Measurements from ENCODE around the gene CKS1B. TPM values are rescaled to one million over a fixed set of nuclear protein-coding genes. Genes with fewer than 3 reads are reported as not detected.
"Not testable (repeated sequence)": the region's sequence is repeated elsewhere in the genome, so short reads cannot be mapped to it uniquely, and the experiment has no call there.

The CKS1B gene
- total and polyA plus RNA-seq, 5 experiments from 2014 or later, result 11.1 to 66.6 (median 58.0) TPM

DNA sequence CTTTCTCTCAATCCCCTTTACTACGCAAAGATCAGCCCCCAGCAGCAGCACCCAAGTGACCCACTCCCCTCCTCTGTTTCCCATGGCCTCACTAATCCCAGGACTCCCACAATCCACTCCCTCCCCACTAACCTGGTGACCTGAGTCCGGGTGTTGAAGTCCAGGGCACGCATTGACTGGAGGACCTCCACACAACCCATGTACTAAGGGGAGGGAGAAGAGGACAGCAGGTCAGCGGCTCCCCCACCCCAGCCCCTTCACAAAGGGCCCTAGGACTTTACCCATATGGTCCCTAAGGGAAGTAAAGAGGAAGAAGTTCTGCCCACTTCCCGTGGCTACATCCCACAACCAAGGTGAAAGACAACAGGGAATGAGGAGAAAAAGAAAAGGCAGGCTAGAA, 5.2 kb upstream of the CKS1B start:
- no peak overlapping the region for H3K4me3 Mint-ChIP-seq
- ATAC-seq (no peak), DNase-seq (no peak)
- no peaks in the 10 kb centered on the region for H3K9me3 Mint-ChIP-seq
- peak overlapping the region in 9 of 10 donors; percentile 12 to 87 (median 68) for H3K27ac Mint-ChIP-seq
- H3K27me3 Mint-ChIP-seq, result no peaks in the 10 kb centered on the region
- H3K36me3 Mint-ChIP-seq, result peaks cover 0 to 50% (median 0%) of the 10 kb centered on the region in 3 donors
- H3K4me1 Mint-ChIP-seq, result peaks cover 20 to 42% (median 34%) of the 10 kb centered on the region in 4 donors
- POLR2A ChIA-PET, result interaction anchor here (0.7 to 7.5 kb wide), 4 partner anchors 8 to 40 kb away, joined by 3 to 85 read pairs (median 36); partner anchors contain the start of genes PBXIP1 and PYGO2

DNA sequence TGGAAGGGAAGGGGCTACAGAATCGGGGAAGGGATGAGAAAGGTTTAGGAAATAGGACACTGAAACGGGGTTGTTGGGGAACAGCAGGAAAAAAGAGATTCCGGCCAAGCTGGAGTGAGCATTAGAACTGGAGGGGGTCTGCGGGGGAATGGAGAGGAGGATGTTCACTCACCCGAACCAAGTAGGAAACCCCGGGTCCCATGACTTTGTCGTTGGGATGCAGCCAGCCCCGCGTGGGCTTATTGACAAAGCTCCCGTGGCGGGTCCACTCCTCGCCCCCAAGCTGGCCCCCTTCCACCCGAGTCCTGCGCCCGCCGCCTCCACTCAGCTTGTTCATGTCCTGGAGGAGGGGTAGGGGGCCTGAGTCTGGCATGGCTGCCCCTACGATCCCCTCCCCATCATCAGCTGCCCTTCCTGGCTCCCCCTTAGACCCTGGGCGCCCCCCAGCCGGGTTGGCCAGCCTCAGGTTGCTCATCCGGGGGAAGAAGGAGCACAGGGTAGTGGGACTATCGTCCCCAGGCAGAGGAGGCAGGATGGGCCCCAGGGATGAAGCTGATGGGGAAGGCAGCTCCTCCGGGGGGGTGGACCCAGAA, 4.5 kb upstream of the CKS1B start:
- Mint-ChIP-seq H3K27me3 (no peaks in the 10 kb centered on the region), H3K27ac (peak overlapping the region in 5 of 10 donors; percentile 35 to 74 (median 68)), H3K4me1 (peaks cover 20 to 39% (median 33%) of the 10 kb centered on the region in 4 donors), H3K36me3 (peaks cover 0 to 46% (median 0%) of the 10 kb centered on the region in 3 donors), H3K9me3 (no peaks in the 10 kb centered on the region), H3K4me3 (no peak overlapping the region)
- DNase-seq (no peak), ATAC-seq (no peak)
- POLR2A ChIA-PET, result interaction anchor here (0.7 to 7.5 kb wide), 6 partner anchors 8 to 46 kb away, joined by 3 to 85 read pairs (median 12); partner anchors contain the start of genes FLAD1, PBXIP1 and PYGO2

DNA sequence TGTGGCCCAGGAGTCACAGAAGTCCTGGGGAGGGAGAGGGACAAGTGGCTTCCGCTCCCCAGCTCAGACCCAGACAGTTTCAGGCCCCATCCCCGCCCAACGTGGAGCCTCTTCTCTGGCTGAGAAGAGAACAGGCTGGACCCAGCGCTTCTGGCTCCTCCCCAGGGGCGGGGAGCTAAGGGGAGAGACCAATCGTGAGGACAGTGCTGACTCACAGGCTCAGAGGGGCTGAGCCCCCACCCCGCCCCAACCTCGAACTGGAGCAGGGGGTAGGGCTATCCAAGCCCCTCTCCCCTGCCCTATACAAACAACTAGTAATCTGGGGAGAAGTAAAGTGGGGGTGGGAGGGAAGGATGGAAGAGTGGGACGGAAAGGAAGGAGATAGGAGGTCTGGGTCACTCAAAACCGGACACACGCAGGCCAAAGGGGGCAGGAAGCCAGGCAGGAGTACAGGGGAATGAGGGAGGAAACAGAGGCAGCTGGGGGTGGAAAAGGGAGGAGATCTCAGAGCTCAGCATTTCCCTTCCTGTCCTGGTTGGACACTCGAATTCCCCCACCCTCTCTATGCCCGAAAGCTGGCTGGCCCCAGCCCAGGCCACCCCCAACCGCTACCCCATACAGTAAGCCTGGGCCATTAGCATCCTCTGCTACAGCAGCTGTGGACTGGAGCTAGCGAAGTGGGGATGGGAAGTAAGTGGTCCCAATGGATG, 3.7 kb upstream of the CKS1B start, which contains the start of gene SHC1:
TSS of gene SHC1 (minus strand) at position 117 of the 710 bp plus-strand sequence. CDS start 221 bp downstream, outside the sequence.
- POLR2A ChIA-PET, result interaction anchor here (0.6 to 7.5 kb wide), 7 partner anchors 9 to 248 kb away, joined by 3 to 85 read pairs (median 6); partner anchors contain the start of genes FLAD1, PBXIP1, PMVK and PYGO2
- Mint-ChIP-seq H3K4me3 (peak within 1 kb of the TSS; percentile 22 to 68 (median 46)), H3K27ac (peak within 1 kb of the TSS in 9 of 10 donors; percentile 38 to 91 (median 74)), H3K9me3 (no peaks in the 10 kb centered on the region), H3K27me3 (no peaks in the 10 kb centered on the region), H3K36me3 (peaks cover 0 to 38% (median 0%) of the 10 kb centered on the region in 3 donors), H3K4me1 (peaks cover 19 to 35% (median 31%) of the 10 kb centered on the region in 4 donors)
- DNase-seq, result no peak
- no peak for ATAC-seq

DNA sequence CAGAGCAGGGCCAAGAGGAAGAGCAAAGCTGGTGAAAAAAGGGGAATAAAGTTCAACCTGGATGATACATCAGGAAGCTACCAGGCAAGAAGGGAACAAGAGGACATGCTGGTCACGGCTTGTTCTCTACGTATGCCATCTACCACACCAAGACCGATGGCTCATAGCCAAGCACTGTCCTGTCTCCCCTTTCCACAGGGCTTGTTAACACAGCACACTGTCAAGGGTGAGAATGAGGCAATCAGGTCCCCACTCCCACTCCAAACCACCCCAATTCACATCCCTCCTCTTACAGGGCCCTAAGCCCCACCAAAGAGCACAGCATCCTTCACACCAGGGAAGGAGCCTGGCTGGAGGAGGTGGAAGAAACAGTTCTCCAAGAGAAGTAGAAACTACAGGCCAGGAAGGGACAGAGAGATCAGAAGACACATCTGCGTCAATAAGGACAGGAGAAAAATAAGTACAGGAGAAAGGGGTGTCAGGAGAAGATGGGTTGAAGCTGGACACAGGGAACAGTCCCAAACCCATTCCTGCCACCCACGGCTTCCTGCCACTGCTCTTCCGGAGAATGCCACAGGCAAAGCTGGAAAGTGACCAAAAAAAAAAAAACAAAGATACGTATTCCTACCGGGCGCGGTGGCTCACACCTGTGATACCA, 3.0 kb upstream of the CKS1B start:
- ATAC-seq (no peak), DNase-seq (no peak)
- H3K36me3 Mint-ChIP-seq, result peaks cover 0 to 35% (median 0%) of the 10 kb centered on the region in 3 donors
- peak overlapping the region; percentile 22 to 68 (median 38) for H3K4me3 Mint-ChIP-seq
- POLR2A ChIA-PET, result interaction anchor here (1.0 to 7.5 kb wide), 8 partner anchors 10 to 114 kb away, joined by 3 to 85 read pairs (median 12); partner anchors contain the start of genes FLAD1, PBXIP1, PMVK and PYGO2
- H3K9me3 Mint-ChIP-seq, result no peaks in the 10 kb centered on the region
- H3K27me3 Mint-ChIP-seq, result no peaks in the 10 kb centered on the region
- peak overlapping the region in 9 of 10 donors; percentile 7 to 91 (median 61) for H3K27ac Mint-ChIP-seq
- H3K4me1 Mint-ChIP-seq, result peaks cover 19 to 34% (median 31%) of the 10 kb centered on the region in 4 donors

DNA sequence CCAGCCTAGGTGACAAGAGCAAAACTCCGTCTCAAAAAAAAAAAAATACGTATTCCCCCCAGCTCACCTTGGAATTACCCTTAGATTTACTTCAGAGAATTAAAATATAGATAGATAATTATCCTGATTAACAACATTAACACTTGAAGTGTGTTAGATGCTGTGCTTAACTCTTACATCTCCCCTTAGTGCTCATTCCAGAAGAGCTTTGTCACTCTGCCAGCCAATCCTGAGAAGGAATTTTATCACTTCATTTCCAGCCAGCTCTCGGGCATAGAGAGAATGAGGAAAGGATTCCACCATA, 2.3 kb upstream of the CKS1B start:
- POLR2A ChIA-PET, result interaction anchor here (1.0 to 7.5 kb wide), 6 partner anchors 11 to 113 kb away, joined by 3 to 85 read pairs (median 22); partner anchors contain the start of genes FLAD1, PBXIP1 and PYGO2
- Mint-ChIP-seq H3K4me1 (peaks cover 19 to 34% (median 31%) of the 10 kb centered on the region in 4 donors), H3K27me3 (no peaks in the 10 kb centered on the region), H3K36me3 (peaks cover 0 to 28% (median 0%) of the 10 kb centered on the region in 3 donors), H3K9me3 (no peaks in the 10 kb centered on the region), H3K4me3 (peak overlapping the region in 2 of 10 donors; percentile 46 to 74), H3K27ac (peak overlapping the region in 5 of 10 donors; percentile 53 to 89 (median 84))
- DNase-seq (no peak), ATAC-seq (no peak)

DNA sequence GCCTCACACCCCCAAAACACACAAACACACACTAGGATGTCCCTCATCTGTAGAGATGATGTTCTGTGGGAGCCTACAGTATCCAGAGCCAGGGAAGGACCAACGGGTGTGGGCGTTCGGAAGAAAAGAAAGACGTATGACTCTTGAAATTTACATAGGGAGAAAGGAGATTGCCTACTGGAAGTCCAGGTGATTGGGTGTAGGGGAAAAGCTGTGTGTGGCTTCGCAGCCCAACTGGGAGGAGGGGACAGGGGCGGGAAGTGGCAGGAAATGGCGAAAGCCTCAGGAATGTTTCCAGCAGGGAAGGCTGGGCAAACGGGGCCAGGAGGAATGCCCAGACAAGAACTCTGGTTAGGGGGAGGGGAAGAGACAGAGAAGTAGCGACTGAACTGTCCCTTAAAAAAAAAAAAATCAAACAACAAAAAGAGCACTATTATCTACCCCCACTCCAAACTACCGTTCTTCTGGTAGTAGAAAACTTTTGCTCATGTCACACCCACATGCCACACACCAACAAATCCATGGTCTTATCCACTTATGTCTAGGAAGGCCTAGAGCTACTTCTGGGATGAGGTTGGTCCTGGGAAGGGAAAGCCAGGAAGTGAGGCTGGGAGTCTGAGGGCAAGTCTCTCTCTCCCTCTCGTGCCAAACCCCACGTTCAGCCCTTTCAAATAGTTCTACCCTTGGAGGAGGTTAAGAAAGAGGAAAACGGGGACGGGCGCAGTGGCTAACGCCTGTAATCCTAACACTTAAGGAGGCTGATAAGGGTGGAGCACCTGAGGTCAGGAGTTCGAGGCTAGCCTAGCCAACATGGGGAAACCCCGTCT, 1.8 kb upstream of the CKS1B start:
- Mint-ChIP-seq H3K27ac (peak overlapping the region in 7 of 10 donors; percentile 53 to 89 (median 84)), H3K27me3 (no peaks in the 10 kb centered on the region), H3K36me3 (peaks cover 0 to 23% (median 0%) of the 10 kb centered on the region in 3 donors), H3K4me3 (peak overlapping the region in 1 of 10 donors; percentile 74), H3K4me1 (peaks cover 19 to 34% (median 34%) of the 10 kb centered on the region in 4 donors), H3K9me3 (no peaks in the 10 kb centered on the region)
- ATAC-seq (no peak), DNase-seq (peak in 1 of 10 donors; percentile 20)
- POLR2A ChIA-PET, result interaction anchor here (0.6 to 7.5 kb wide), 13 partner anchors 10 to 736 kb away, joined by 3 to 85 read pairs (median 19); partner anchors contain the start of genes ADAM15, FLAD1, PBXIP1 and PMVK

DNA sequence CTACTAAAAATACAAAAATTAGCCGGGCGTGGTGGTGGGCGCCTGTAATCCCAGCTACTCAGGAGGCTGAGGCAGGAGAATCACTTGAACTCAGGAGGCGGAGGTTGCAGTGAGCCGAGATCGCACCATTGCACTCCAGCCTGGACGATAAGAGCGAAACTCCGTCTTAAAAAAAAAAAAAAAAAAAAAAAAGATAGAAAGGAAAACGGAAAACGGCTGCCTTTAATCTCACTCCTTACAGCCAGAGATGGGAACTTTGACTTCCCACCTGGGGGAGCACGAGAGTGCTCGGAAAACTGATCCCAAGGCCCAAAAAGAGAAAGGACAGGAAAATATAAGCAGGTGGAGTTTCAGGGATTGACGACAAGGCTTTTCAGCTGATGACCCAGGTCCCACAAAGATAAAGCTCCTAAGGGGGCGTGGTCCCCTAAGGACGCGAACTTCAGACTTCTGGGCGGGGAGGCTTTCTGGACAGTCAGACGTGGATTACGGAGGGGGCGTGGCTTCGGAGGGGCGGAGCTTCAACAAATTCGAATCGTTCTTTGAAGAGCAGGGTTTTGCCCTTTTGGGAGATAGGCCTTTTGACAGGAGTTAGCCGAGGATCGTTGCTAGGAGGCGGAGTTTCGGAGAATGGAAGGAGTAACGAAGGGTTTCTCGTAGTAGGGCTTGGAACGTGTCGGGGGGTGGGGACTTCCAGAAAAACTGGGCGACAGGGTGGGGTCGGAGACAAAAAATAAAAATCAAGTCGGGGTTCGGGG, 958 bp upstream of the CKS1B start:
- H3K27ac Mint-ChIP-seq, result peak overlapping the region in 2 of 10 donors; percentile 84 to 88
- POLR2A ChIA-PET, result interaction anchor here (0.6 to 7.5 kb wide), 16 partner anchors 10 to 735 kb away, joined by 3 to 85 read pairs (median 4); partner anchors contain the start of genes ADAM15, FLAD1, PBXIP1 and PMVK
- H3K4me1 Mint-ChIP-seq, result peaks cover 19 to 34% (median 34%) of the 10 kb centered on the region in 4 donors

DNA sequence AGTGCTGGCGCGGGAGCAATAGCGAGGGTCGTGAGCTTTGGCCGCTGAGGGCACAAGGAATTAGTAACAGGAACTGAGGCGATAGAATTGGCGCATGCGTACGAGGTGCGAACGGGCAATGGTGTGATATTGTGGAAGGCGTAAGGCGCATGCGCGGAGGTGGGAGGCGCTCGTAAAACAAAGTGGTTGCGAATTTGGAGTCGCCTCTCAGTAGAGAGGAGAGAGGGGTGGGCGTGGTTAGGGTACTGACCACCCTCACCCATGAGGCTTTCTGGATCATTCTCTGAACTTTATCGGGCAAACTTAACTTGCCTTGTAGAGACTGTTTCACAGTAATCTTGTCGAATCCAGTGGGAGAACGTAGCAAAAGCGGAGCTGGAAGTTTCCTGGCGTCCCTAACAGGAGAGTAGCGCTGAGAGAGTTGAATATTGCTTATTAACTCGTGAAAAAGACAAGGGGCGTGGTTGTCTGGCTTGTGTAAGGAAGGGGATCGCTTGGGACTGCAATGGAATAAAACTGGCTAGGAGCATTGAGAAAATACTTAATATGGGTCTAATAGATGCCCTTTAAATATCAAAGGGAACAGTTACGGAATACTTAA, 427 bp downstream of the CKS1B start:
- peak in 9 of 10 donors; percentile 89 to 97 (median 92) for DNase-seq
- Mint-ChIP-seq H3K9me3 (no peaks in the 10 kb centered on the region), H3K27ac (no peak overlapping the region), H3K27me3 (no peaks in the 10 kb centered on the region), H3K4me1 (peaks cover 13 to 28% (median 25%) of the 10 kb centered on the region in 4 donors), H3K36me3 (peaks cover 0 to 15% (median 2%) of the 10 kb centered on the region in 3 donors), H3K4me3 (no peak overlapping the region)
- peak; percentile 51 to 52 for ATAC-seq
- POLR2A ChIA-PET, result interaction anchor here (0.6 to 7.5 kb wide), 10 partner anchors 9 to 755 kb away, joined by 3 to 85 read pairs (median 21); partner anchors contain the start of genes FLAD1, PBXIP1, PMVK and PYGO2

More for the DNA sequence above, 958 bp upstream of the CKS1B start:
- DNase-seq (peak; percentile 77 to 95 (median 82)), ATAC-seq (peak; percentile 2 to 7)
- Mint-ChIP-seq H3K27me3 (no peaks in the 10 kb centered on the region), H3K4me3 (peak overlapping the region in 1 of 10 donors; percentile 74), H3K36me3 (peaks cover 0 to 18% (median 0%) of the 10 kb centered on the region in 3 donors), H3K9me3 (no peaks in the 10 kb centered on the region)

DNA sequence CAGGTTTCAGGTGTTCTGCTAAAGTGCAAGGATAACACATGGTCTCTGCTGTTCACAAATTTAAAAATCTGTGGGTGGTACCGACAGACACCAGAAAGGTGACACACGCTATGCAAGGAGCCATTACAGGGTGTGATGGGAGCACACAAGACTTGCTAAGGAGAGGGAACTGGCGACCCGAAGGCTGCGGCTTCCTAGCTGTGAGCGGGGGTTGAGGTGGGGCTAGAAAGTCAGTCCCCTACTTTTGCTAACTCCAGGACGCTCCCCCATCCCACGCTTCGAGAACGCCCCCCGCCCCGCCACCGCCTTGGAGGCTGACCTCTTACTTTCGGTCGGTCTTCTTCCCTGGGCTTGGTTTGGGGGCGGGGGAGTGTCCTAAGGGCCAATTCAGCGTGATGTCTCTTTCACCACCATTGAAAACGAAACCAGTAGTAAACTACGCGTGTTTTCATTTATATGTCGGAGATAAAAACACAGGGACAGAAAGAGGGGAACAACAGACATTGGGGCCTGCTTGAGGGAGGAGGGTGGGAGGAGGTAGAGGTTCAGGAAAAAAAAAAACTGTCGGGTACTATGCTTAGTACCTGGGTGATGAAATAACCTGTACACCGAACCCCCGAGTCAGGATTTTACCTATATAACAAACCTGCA, 1.1 kb downstream of the CKS1B start:
- H3K9me3 Mint-ChIP-seq, result no peaks in the 10 kb centered on the region
- H3K36me3 Mint-ChIP-seq, result peaks cover 0 to 15% (median 2%) of the 10 kb centered on the region in 3 donors
- peaks cover 13 to 28% (median 25%) of the 10 kb centered on the region in 4 donors for H3K4me1 Mint-ChIP-seq
- H3K27me3 Mint-ChIP-seq, result no peaks in the 10 kb centered on the region
- H3K4me3 Mint-ChIP-seq, result no peak overlapping the region
- peak in 7 of 10 donors; percentile 26 to 71 (median 47) for DNase-seq
- peak in 1 of 2 donors; percentile 15 for ATAC-seq
- no peak overlapping the region for H3K27ac Mint-ChIP-seq
- POLR2A ChIA-PET, result interaction anchor here (0.7 to 7.5 kb wide), 8 partner anchors 8 to 755 kb away, joined by 3 to 85 read pairs (median 22); partner anchors contain the start of genes FLAD1, PBXIP1, PMVK and PYGO2

DNA sequence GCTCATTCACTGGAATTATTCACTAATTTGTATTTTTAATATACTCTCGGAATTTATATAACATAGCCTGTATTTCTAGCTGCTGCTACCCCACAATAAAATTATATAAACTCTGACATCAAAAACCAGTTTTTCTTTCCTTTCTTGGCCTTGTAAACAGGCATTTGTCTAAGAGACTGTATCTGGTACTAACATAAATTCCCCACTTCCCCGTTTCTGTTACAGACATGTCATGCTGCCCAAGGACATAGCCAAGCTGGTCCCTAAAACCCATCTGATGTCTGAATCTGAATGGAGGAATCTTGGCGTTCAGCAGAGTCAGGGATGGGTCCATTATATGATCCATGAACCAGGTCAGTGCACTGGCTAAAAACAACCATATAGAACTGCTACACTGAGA, 3.3 kb downstream of the CKS1B start:
- not testable (repeated sequence) for DNase-seq, H3K9me3 Mint-ChIP-seq, H3K27me3 Mint-ChIP-seq, H3K4me1 Mint-ChIP-seq, H3K4me3 Mint-ChIP-seq, ATAC-seq
- peaks cover 0 to 11% (median 2%) of the 10 kb centered on the region in 3 donors for H3K36me3 Mint-ChIP-seq
- POLR2A ChIA-PET, result interaction anchor here (0.6 to 1.5 kb wide), 4 partner anchors 17 to 35 kb away, joined by 3 to 5 read pairs (median 4); partner anchors contain the start of gene PYGO2
- H3K27ac Mint-ChIP-seq, result peak overlapping the region in 3 of 10 donors; percentile 27 to 55 (median 31)
